GM18907 (cell line): Measurements from ENCODE around the gene EPHA6.
"Not testable (repeated sequence)": the region's sequence is repeated elsewhere in the genome, so short reads cannot be mapped to it uniquely, and the experiment has no call there.

ENCODE experiments used
- ATAC-seq: cut with Tn5 transposase; IDR thresholded peaks from one replicate; pipeline ENCODE4 v1.9.1; 2021; ENCODE audit warnings: mild to moderate bottlenecking, moderate library complexity; ENCODE audit not compliant: unreplicated experiment

Gene EPHA6

GRCh38 chr3:97409612-97410011 lies 595.2 kb downstream of the EPHA6 start:
- ATAC-seq = no peak

GRCh38 chr3:97421565-97421964 lies 607.2 kb downstream of the EPHA6 start:
- ATAC-seq = no peak

DNA sequence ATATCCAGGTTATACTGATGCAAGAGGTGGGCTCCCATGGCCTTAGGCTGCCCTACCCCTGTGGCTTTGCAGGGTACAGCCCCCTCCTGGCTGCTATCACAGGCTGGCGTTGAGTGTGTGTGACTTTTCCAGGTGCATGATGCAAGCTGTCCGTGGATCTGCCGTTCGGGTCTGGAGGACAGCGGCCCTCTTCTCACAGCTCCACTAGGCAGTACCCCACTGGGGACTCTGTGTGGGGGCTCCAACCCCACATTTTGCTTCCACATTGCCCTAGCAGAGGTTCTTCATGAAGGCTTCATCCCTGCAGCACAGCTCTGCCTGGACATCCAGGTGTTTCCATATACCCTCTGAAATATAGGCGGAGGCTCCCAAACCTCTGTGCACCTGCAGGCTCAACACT lies 610.6 kb downstream of the EPHA6 start:
- ATAC-seq = no peak

- ATAC-seq = no peak
These were observed 616.2 kb downstream of the EPHA6 start for GRCh38 chr3:97430601-97431000.

DNA sequence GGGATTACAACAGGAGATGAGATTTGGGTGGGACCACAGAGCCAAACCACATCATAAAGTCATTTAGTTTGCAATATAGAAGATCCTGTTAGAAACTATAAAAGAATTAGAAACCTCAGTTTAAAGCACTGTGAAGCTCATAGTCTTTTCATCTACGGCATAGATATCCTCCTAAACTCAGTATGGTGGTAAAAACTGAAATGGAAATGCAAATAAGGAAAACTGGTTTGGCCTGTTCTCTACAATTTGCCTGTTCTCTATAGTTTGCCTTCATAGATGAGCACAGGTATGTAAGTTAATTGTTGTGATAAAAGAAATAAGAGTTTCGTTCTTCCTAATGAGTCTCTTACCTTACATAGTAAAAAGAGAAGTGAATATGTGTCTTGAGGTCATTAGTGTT lies 618.5 kb downstream of the EPHA6 start:
- ATAC-seq = no peak

GRCh38 chr3:97438131-97438530 lies 623.7 kb downstream of the EPHA6 start:
- no peak for ATAC-seq

GRCh38 chr3:97439373-97439772 lies 625.0 kb downstream of the EPHA6 start:
- no peak for ATAC-seq

GRCh38 chr3:97464035-97464434 lies 649.6 kb downstream of the EPHA6 start:
- no peak for ATAC-seq

DNA sequence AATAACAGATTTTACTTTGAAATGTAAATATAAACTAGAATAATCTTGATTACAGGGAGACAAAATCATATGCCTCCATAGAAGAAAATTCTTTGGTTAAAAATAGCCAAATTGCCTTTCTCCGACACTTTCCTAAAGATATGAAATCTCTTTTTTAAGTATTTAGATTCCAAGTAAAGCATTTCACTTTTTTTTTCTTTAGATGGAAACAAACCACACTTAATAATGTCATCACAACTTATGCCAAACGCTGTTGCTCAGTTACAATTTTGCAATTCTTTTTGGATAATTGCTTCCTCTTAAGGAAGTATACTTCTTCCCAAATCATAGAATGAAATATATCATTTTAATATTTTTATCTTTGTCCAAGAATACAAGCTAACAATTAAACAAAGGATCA lies 656.1 kb downstream of the EPHA6 start:
- no peak for ATAC-seq

- no peak for ATAC-seq
These were observed 665.3 kb downstream of the EPHA6 start for GRCh38 chr3:97479740-97480139.

DNA sequence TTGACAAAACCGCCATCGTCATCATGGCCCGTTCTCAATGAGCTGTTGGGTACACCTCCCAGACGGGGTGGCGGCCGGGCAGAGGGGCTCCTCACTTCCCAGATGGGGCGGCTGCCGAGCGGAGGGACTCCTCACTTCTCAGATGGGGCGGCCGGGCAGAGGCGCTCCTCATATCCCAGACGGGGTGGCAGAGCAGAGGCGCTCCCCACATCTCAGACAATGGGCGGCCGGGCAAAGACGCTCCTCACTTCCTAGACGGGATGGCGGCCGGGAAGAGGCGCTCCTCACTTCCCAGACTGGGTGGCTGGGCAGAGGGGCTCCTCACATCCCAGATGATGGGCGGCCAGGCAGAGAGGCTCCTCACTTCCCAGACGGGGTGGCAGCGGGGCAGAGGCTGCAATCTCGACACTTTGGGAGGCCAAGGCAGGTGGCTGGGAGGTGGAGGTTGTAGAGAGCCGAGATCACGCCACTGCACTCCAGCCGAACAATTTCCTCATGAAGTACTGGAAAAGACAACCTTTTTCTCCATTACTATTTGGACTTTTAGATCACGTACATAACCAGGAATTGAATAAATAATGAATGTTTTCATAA lies 666.4 kb downstream of the EPHA6 start:
- ATAC-seq = not testable (repeated sequence)

- ATAC-seq = no peak
These were observed 667.0 kb downstream of the EPHA6 start for GRCh38 chr3:97481416-97481815.

DNA sequence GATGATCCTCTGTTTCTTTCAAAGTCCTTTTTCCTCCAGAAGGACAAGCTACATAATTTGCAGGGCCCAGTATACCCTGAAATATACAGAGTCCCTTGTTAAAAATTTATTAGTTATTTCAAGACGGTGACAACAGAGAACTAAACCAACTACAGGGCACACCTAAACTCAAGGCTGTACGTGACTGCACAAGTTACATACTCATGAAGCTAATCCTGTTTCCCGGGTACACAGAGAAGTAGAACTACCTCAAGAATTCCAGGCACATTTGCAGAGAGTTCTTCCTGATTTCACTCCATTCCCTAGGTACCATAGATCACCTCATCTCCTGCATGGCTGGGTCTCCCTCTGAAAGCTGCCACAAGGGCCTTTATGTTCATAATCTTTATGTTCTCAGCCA lies 670.8 kb downstream of the EPHA6 start:
- ATAC-seq = no peak

GRCh38 chr3:97487587-97487986 lies 673.2 kb downstream of the EPHA6 start:
- no peak for ATAC-seq

GRCh38 chr3:97488741-97489140 lies 674.3 kb downstream of the EPHA6 start:
- no peak for ATAC-seq

- no peak for ATAC-seq
These were observed 681.5 kb downstream of the EPHA6 start for GRCh38 chr3:97495896-97496295.

- ATAC-seq = no peak
These were observed 682.7 kb downstream of the EPHA6 start for GRCh38 chr3:97497138-97497537.

- ATAC-seq = no peak
These were observed 690.1 kb downstream of the EPHA6 start for GRCh38 chr3:97504463-97504862.

DNA sequence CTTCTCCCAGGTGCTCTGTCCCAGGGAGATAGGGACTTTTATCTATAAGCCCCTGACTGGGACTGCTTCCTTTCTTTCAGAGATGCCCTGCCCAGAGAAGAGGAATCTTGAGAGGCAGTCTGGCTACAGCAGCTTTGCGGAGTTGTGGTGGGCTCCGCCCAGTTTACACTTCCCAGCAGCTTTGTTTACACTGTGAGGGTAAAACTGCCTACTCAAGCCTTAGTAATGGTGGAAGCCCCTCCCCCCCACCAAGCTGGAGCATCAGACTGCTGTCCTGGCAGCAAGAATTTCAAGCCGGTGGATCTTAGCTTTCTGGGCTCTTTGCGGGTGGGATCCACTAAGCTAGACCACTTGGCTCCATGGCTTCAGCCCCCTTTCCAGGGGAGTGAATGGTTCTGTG lies 696.4 kb downstream of the EPHA6 start:
- ATAC-seq = no peak

- ATAC-seq = no peak
These were observed 700.7 kb downstream of the EPHA6 start for GRCh38 chr3:97515076-97515475.

GRCh38 chr3:97530691-97531090 lies 716.3 kb downstream of the EPHA6 start:
- no peak for ATAC-seq

GRCh38 chr3:97547573-97547972 lies 733.2 kb downstream of the EPHA6 start:
- ATAC-seq = not testable (repeated sequence)

GRCh38 chr3:97550408-97550807 lies 736.0 kb downstream of the EPHA6 start:
- ATAC-seq = no peak
